NCI-H82 (cell line): ENCODE results near the gene ALG2.
"Not testable (repeated sequence)": the region's sequence is repeated elsewhere in the genome, so short reads cannot be mapped to it uniquely, and the experiment has no call there.

ENCODE experiments used
- DNase-seq: peaks from one replicate; lab custom pipeline; 2025; lab: John Stamatoyannopoulos, UW

Gene ALG2

DNA sequence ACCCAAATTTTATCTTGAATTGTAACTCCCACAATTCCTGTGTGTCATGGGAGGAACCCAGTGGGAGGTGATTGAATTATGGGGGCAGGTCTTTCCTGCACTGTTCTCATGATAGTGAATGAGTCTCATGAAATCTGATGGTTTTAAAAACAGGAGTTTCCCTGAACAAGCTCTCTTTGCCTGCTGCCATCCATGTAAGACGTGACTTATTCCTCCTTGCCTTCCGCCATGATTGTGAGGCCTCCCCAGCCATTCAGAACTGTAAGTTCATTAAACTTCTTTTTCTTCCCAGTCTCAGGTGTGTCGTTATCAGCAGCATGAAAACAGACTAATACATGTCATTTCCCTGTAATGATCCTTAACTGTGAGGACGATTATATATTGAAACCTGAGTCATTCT is 16.1 kb upstream of the ALG2 start:
- not testable (repeated sequence) for DNase-seq

DNA sequence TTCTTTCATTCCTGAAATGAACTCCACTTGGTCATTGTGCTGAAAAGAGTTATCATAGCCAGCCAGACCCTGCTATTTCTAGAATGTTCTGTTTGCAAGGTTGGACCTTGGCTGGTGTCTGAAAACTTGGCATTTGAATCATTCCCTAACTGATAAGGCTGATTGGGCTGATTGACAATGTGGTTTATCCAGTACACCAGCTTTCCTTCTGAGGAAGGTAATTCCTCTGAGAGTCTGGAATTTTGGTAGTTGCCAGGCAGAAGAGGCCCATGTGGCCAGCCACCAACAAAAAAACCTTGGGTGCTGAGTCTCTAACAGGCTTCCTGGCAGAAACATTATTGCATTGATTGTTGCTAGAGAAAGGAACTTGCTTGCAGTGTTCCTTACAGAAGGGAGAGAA is 15.6 kb upstream of the ALG2 start:
- no peak for DNase-seq

DNA sequence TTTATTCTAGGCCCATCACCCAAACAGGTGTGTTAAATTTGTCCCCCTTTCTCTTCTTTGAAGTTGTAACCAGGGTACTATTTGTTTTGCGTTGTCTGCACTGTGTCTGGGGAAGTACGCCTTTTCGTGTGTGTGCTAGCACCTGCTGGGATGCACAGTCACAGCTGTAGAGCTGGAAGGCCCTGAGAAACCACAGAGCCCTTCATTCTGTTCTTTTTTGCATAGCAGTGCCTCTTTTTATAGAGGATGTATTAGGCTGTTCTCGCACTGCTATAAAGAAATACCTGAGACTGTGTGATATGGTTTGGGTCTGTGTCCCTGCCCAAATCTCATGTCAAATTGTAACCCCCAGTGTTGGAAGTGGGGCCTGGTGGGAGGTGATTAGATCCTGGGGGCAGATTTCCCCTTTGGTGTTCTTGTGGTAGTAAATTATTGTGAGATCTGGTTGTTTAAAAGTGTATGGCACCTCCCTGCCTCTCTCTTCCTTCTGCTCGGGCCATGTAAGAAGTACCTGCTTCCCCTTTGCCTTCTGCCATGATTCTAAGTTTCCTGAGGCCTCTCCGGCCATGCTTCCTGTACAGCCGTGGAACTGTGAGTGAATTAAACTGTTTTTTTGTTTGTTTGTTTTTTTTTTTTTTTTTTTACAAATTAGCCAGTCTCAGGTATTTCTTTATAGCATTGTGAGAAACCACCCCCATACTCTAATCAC is 14.3 kb upstream of the ALG2 start:
- DNase-seq, result no peak

DNA sequence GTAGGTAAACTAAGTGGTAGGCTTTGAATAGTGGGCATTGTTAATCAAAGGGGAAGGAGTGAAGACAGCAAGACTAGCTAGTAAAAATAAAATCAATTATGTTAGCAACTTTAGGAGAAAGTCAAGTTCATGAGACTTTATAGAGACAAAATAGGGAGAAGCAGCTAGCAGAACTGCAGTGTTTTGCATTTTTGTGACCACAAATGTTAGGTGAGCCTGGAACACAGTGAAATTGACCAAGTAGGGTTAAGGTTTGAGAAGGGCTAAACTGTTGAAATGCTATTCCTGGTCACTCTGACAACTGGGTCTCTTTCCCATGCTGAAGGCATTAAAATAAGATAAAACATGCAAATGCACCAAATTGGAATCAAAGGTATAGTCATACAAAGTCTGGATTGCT is 13.3 kb upstream of the ALG2 start:
- DNase-seq, result no peak

DNA sequence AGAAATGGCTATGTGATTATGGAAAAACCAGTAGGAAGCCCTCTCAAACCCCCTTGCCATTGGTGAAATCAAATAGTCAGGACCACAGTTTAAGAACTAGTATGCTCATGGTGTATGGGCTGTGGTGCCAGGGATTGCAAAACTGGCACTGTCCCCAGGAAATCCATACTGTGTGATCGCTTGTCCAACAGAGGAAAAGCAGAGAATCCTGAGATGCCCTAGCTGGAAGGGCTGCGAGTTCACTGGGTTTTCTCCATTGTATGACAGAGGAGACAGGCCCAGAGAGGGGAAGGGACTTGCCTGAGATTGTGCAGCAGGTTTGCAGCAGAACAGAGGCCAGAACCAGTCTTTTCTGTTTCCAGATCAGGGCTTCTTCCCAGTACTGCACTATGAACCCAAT is 12.9 kb upstream of the ALG2 start:
- DNase-seq, result no peak

DNA sequence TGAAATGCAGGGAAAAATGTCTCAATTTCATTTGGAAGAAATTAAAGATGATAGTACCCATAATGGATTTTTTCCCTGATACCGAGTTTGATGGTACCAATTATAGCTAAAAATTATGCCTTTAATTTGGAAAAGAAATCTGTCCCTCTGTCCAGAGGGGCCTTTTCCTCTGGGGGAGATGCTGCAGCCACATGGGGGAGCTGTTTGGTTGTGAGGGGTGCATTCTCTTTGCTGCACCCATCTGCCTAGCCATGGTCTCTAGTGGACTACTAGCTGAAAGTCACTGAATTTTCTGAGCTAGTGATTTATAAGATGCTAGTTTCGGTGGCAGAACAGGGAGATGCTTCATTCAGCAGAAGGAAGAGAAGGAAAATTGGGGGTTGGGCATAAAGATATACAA is 10.0 kb upstream of the ALG2 start:
- peak; percentile 40 for DNase-seq

DNA sequence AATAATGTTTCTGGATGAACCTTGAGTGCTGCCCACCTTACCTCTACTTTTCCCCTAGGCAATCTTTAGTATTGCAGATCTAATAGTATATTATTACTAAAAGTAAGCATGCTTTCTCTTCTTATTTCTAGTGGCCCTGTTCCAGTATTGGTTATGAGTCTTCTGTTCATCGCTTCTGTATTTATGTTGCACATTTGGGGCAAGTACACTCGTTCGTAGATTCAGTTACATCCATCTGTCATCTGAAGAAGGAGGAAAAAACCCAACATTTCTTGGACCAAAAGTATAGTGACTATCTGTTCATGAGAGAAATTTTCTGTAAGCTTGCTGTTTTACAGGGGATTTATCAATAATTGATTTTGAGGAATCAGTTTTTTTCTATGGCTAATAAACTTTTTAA is 8.5 kb upstream of the ALG2 start:
- no peak for DNase-seq

DNA sequence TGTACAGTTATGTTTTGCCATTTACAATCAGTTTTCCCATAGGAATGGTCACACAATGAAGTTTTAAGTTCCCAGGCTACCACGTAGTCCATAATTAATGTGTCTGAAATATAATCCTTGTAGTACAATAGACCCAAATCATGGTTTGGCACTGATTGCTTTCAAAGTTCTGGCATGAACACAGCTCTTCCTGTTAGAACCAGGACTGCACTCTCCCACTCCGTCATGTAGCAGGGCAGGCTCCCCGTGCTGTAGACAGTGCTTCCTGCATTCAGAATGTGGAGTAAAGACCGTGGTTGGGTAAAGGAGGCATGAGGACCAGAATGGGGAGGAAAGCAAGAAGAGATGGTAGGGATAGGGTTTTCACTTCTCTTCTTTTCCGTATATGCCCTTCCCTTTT is 4.3 kb upstream of the ALG2 start:
- no peak for DNase-seq

DNA sequence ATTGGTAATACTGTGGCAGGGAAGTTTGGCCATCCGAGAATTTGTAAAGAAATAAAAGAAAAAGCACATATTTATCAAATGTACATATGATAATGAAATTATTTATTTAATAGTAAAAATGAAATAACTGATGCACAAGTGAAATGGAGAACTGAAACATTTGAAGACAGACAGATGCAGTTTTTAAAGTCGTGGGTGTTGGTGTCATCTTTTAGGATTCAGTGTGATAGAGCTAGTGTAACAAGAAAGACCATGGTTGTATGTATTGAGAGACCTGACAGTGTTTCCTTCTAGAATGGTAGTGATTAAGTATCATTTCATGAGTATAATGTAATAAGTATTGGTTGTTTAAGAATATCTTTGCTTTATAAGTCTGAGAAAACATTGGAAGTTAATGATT is 2.7 kb upstream of the ALG2 start:
- DNase-seq, result no peak

DNA sequence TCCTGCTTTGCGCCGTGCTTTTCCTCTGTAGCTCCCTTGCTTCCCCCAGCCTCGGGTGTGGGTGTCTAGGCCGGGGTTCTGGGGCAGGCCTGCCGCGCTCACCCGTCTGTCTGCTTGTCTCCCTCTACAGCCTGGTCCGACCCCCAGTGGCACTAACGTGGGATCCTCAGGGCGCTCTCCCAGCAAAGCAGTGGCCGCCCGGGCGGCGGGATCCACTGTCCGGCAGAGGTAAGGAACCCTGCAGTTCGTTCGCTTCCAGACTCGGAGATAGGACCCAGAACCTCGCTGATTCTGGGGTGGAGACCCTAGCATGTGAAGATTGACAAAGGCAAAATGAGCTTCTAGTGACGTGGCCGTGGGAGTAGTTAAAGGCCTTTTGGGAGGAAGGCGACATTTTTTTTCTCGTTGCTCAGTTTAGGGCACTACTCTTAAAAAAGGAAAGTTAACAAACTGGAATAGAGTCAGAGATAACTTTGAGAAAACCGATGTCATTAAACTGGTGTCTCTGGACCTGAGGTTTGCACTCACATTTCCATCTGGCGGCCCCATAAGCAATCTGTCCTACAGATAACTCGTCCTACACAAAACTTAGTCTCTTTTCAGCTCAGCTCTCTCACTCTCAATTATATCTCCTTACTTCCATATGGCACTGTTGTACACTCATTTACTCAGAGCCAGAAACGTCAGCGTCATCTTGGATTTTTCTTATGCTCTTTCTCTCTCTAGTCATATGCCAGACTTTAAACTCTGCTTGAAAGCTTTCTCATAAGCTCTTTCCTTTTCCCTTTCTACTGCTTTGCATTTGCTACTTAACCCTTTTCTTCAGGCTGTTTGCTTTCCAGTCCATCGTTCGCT is 901 bp upstream of the ALG2 start:
- DNase-seq, result peak; percentile 14

DNA sequence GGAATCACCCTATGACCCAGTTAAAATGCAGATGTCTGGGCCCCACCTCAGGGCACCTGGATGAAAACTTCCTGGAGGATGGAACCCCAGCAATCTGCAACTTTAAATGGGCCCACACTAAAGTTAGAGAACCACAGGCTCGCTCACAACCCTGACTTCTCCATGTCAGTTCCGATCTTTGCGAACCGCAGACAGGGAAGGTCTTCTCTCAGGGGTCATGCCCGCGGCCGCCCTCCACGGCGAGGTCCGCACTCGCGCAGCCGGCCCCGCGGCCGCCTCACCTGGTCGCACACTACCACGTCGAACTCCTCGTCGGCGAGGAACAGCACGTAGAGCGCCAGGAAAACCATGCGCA is 499 bp downstream of the ALG2 start:
- no peak for DNase-seq

DNA sequence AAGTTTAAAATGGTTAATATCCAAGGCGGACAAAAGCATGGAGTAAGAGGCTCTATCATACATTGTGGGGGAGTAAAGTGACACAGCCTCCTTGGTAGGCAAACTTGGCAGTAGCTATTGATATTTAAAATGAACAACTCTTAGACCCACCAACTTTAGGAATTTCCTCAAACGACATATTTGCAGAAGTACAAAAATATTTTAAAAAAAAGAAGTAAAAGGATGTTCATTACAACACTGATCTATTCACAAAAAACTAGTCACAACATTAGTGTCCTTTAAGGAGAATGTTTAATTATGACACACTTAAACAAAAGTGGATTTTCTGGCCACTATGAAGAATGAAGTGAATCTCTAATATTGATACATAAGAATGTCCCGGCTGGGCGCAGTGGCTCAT is 1.7 kb downstream of the ALG2 start:
- no peak for DNase-seq

DNA sequence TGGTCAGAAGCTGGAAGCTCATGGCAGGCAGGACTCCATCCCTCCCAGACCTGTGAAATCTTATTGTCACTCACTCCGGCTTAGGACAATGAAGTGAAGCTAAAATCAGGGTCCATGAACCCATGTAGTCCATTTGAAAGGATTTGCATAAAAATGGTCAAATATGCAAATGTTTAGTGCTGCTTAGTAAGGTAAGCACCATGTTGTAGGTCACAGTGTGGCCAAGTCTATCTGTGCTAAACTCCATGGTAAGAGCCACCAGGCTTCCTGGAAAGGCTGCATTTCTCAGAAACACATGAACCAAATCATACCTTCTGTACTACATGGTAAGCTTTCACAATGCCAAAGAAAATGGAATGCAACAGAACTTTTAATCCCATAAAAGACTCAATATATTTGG is 5.7 kb downstream of the ALG2 start:
- no peak for DNase-seq

DNA sequence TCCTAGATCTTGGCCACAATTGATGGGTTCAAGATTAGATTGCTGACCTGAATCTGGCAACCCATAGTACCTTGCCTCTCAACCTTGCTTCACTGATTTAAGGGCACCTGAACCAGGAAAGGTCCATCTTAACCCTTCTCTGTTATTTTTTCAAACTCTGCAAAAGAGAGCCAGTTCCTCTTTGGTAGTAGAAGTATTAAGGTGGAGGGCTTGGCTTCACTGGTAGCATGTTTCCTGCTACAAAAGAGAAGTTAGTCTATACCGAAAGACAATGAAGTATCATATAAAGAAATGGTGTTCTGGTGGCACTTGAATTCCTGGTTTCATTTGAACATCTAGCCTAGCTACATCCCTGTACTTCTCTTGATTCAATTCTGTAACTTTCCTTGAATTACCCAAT is 8.5 kb downstream of the ALG2 start:
- DNase-seq, result no peak

DNA sequence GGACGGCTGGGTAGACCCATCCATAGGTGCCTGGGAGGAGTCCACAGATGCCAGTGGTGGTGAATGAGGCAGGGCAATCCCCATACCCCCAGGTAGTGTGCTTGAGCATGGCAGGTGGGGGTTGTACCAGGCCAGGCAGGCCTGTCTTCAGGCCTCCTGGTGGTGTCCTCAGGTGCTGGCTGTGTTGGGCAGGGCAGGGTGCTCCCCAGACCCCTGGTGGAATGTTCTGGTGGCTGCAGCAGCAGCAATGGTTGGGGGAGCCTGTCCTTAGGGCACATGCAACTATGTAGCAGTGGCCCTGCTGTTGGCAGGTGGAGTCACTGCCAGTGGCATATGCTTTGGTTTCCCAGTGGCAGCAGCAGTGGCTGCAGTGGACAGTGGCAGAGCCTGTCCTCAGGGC is 10.0 kb downstream of the ALG2 start:
- no peak for DNase-seq

DNA sequence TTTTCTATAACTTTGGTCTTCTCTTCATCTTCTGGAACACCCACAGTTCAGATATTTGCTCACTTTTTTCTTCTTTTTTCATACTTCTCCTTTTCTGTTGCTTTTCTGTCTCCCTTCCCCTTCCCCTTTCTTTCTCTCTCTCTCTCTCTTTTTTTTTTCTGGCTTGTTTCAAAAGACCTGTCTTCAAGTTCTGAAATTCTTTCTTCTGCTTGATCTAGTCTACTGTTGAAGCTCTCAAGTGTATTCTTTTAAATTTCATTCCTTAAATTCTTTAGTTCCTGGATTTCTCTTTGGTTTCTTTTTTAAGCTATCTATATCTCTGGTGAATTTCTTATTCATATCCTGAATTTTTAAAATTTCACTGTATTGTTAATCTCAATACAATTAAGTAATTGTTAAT is 11.2 kb downstream of the ALG2 start:
- DNase-seq, result no peak

DNA sequence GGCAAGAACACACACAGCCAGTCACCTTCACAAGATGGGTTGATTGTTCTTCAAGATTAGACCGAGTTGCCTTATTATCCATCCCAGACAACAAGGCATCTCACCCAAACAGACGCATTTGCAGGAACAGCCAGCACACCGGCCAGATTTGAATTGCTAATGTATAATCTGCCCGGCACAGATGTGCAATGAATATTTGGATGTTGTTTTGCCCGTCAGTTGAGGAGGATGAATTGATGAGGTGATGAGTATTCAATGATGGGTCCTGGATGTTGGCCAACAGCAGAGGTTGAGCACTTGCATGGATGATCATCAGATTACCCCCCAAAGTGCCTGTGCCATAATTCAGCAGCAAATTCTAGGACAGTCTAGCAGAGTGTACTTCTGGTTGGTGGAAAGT is 20.1 kb downstream of the ALG2 start:
- no peak for DNase-seq

DNA sequence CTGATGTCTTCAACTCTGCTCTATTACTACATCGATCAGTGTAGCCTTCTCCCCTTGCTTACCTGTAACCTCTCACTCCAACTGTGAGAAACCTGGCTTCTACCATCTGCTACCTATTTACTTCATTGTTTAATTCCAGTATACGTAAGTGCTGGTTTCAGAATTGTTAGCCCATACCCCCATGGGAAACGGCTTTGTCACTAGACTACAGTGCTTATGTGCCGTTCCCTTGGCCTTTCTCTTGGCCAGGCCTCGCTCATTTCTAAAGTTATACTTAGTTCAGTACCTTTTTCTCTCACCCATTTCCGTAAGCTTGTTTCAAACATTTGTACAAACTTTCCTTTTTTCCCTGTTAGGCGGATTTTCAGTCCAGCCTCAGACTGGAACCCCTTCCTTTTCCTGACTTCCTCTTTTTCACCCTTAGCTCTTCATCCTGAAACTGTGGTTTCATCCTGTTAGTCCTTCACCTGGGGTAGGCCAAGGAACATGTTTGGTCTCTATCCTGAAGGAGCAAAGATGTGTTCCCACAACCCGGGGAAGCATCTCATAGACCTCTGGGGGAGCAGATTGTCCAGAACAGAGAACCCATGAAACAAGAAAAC is 21.7 kb downstream of the ALG2 start:
- no peak for DNase-seq

DNA sequence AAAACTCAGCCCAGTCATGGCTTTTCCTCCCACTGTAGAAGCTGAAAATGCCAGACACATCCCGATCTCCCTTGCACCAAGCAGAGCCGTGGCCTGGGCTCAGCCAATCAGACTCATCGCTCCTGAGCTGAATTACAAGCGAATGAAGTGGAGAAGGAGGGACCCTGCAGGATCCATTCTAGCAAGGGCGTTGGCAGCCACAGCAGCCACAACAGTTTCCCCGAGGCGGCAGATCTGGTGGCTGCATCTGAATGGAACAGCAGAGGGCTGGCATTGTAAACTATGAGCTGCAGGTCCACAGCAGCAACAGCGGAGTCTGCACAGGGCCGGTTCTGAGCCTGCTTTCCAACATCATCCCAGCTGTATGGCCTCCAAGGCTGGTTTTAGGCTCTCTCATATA is 23.8 kb downstream of the ALG2 start:
- no peak for DNase-seq

DNA sequence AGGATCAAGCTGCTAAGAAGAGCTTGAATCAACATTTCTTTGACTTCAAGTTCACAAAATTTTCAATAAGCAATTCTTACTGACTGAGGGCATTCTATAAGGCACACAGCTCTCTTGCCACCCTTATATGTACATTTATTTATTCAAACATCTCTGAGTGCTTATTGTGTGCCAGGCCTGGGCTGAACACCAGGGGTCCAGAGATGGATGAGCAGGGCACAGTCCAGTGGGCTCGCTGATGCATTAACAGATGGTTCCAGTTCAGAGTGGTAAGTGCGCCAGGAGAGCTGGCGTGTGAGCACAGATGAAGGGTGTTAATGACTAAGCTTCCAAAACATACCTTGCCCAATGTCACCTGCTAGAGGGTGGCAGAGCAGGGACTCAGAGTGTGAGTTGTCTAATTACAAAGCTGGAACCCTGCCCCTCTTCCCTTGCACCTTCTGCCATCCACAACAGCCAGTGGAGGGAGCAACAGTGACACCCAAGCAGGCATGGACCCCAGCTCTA is 24.6 kb downstream of the ALG2 start:
- DNase-seq, result no peak

DNA sequence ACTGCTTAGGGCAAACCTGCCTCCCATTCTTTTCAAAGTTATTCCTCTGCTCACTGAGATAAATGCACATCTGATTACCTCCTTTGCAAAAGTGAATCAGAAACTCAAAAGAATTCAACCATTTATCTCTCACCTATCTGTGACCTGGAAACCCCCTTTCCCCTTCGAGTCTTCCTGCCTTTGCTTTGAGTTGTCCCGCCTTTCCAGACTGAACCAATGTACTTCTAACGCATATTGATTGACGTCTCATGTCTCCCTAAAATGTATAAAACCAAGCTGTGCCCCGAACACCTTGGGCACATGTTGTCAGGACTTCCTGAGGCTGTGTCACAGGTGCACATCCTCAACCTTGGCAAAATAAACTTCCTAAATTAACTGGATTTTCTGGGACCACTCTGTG is 25.3 kb downstream of the ALG2 start:
- not testable (repeated sequence) for DNase-seq

DNA sequence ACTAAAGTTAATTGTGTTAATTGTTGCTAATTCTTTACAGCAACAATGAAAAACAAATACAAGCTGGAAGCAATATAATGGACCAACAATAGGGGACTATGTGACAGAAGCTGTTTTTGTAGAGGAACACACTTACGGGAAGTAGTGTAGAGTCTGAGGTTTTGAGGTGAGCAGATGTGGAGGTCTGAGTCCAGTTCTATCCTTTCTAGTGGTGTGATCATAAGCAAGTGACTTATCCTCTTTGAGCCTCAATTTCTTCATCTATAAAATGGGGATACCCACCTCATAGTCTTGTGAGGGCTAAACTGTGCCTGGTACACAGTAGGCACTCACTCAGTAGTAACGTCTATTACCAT is 28.3 kb downstream of the ALG2 start:
- DNase-seq, result no peak

DNA sequence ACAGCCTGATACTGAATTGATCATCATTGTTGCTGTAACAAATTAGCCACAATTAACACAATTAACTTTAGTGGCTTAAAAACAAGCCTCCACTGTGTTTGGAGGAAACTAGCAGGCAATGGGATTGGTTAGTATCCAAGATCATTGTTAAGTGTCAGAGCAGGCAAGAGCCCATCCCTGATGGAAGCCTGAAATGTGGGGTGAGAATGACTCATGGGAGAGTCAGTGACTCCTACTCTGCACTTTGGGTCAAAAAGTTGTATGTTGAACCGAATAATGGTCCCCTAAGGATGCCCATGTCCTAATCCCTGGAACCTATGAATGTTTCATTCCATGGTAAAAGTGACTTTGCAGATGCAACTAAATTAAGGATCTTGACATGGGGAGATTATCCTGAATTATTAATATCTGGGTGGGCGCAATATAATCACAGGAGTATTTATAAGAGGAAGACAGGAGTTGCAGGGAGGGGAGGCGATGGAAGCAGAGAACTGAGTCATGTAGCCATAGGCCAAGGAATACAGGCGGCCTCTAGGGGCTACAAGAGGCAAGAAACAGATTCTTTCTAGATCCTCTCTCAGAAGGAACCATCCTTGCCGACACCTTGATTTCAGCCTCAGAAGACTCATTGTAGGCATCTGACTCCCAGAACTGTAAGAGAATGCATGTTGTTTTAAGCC is 28.8 kb downstream of the ALG2 start:
- peak; percentile 41 for DNase-seq
